A549 (cell line): ENCODE data around the gene PPP2R2C. TPM values are rescaled to one million over a fixed set of nuclear protein-coding genes. Genes with fewer than 3 reads are reported as not detected.

Experiments used
- ATAC-seq, 2 experiments: fragments of 200-7000 bp in 1 of 2; fragments of >200 bp in 1 of 2; cut with Nextera tagmentation in 1 of 2; cut with Tn5 transposase in 1 of 2; 3 replicates each; pipeline versions ENCODE4 v1.8.0 to v1.9.1; 2018 to 2020; ENCODE audit warnings: mild to moderate bottlenecking in 1 of 2, moderate library complexity in 1 of 2
- CTCF ChIA-PET: fragments of 300-600 bp; sonication (Branson Sonifier 250); formaldehyde crosslinking; extraction: SDS; loops from one replicate; lab custom pipeline; 2021; ENCODE audit warnings: antibody characterized with exemption, inconsistent platforms; lab: Yijun Ruan, JAX
- POLR2A ChIA-PET: fragments of 350-600 bp; formaldehyde crosslinking; extraction: SDS; loops from one replicate; lab custom pipeline; 2021; ENCODE audit warnings: antibody characterized with exemption, inconsistent platforms; lab: Yijun Ruan, JAX
- DNase-seq, 2 experiments: peaks; one replicate each; pipeline versions ENCODE4 v3.0.0 to v3.0.0-alpha.2; 2011 to 2016; ENCODE audit warnings: low read depth in 1 of 2, low spot score in 1 of 2
- FAIRE-seq: peaks from 2 replicates; lab custom pipeline; 2011; peaks lifted over from hg19 to GRCh38; lab: Jason Lieb, UNC
- H3K27ac ChIP-seq, 2 experiments: fragments of >200 bp; sonication (Bioruptor Twin); formaldehyde crosslinking; 3 replicates each; pipeline ENCODE4 v1.5.1; 2016 to 2017
- H3K4me1 ChIP-seq: fragments of >200 bp; sonication (Bioruptor Twin); formaldehyde crosslinking; 3 replicates; pipeline ENCODE4 v1.6.1; 2016
- H3K4me2 ChIP-seq: fragments of >200 bp; sonication (Bioruptor Twin); formaldehyde crosslinking; 3 replicates; pipeline ENCODE4 v1.6.1; 2016
- H3K4me3 ChIP-seq: fragments of >200 bp; sonication (Bioruptor Twin); formaldehyde crosslinking; 3 replicates; pipeline ENCODE4 v1.5.1; 2016
- H3K9me3 ChIP-seq: fragments of >200 bp; sonication (Bioruptor Twin); formaldehyde crosslinking; 3 replicates; pipeline ENCODE4 v1.6.1; 2016
- CEBPB ChIP-seq, 2 experiments: fragments of >200 bp in 1 of 2; sonication (Bioruptor Twin) in 1 of 2; formaldehyde crosslinking in 1 of 2; IDR thresholded peaks; 2 replicates each; pipeline ENCODE4 v1.6.1; 2012 to 2016
- CHD4 ChIP-seq: fragments of 200-600 bp; sonication (generic); IDR thresholded peaks from 2 replicates; pipeline ENCODE4 v1.6.1; 2016; ENCODE audit warnings: antibody characterized with exemption, mild to moderate bottlenecking, borderline replicate concordance
- EHMT2 ChIP-seq: fragments of 200-600 bp; sonication (generic); IDR thresholded peaks from 2 replicates; pipeline ENCODE4 v1.6.1; 2016; ENCODE audit warnings: antibody characterized with exemption, low read depth, mild to moderate bottlenecking, moderate library complexity
- FOXS1 ChIP-seq: fragments of 250-450 bp; sonication (Bioruptor Pico); IDR thresholded peaks from 2 replicates; pipeline ENCODE4 v1.5.0; 2020; ENCODE audit warnings: mild to moderate bottlenecking, moderate library complexity
- HEYL ChIP-seq: fragments of 250-450 bp; sonication (Bioruptor Pico); IDR thresholded peaks from 2 replicates; pipeline ENCODE4 v1.8.0; 2021; ENCODE audit warnings: mild to moderate bottlenecking, moderate library complexity
- HOXB13 ChIP-seq: fragments of 250-450 bp; sonication (Bioruptor Pico); IDR thresholded peaks from 2 replicates; pipeline ENCODE4 v1.5.0; 2020; ENCODE audit warnings: low read depth, mild to moderate bottlenecking, moderate library complexity
- JUN ChIP-seq, 2 experiments: fragments of >200 bp; sonication (Bioruptor Twin); formaldehyde crosslinking; IDR thresholded peaks; 2 replicates in 1 of 2; 3 replicates in 1 of 2; pipeline ENCODE4 v1.6.1; 2016 to 2017
- KDM1A ChIP-seq: fragments of 200-600 bp; sonication (generic); IDR thresholded peaks from 2 replicates; pipeline ENCODE4 v1.6.1; 2016; ENCODE audit warnings: low read depth, mild to moderate bottlenecking
- MAFK ChIP-seq: fragments of 450-650 bp; IDR thresholded peaks from 2 replicates; pipeline ENCODE4 v1.6.1; 2014; ENCODE audit not compliant: partially characterized antibody
- PHF8 ChIP-seq: fragments of 200-600 bp; sonication (generic); IDR thresholded peaks from 2 replicates; pipeline ENCODE4 v1.6.1; 2016; ENCODE audit warnings: low read depth, mild to moderate bottlenecking, antibody characterized with exemption, moderate library complexity, borderline replicate concordance
- RAD21 ChIP-seq, 2 experiments: fragments of >200 bp in 1 of 2; sonication (Bioruptor Twin) in 1 of 2; formaldehyde crosslinking in 1 of 2; IDR thresholded peaks in 1 of 2; conservative IDR thresholded peaks in 1 of 2; 2 replicates in 1 of 2; 3 replicates in 1 of 2; pipeline ENCODE4 v1.6.1; 2012 to 2018; ENCODE audit warnings: inconsistent platforms in 1 of 2
- SREBF2 ChIP-seq: fragments of 450-650 bp; IDR thresholded peaks from 2 replicates; pipeline ENCODE4 v1.6.1; 2014; ENCODE audit warnings: mild to moderate bottlenecking, moderate library complexity
- ZC3H11A ChIP-seq: fragments of 450-650 bp; IDR thresholded peaks from 2 replicates; pipeline ENCODE4 v1.6.1; 2014; ENCODE audit warnings: antibody characterized with exemption, mild to moderate bottlenecking
- ZFP36 ChIP-seq: fragments of 450-650 bp; IDR thresholded peaks from 2 replicates; pipeline ENCODE4 v1.6.1; 2014; ENCODE audit warnings: borderline replicate concordance; ENCODE audit not compliant: partially characterized antibody
- ZSCAN20 ChIP-seq: fragments of 250-450 bp; sonication (Bioruptor Pico); IDR thresholded peaks from 2 replicates; pipeline ENCODE4 v1.8.0; 2022; ENCODE audit warnings: mild to moderate bottlenecking, moderate library complexity
- WGBS: methylation state at CpG from one replicate; pipeline ENCODE4 v1.1.6; 2017; ENCODE audit errors: missing lambda C conversion rate; 5-methylcytosine and 5-hydroxymethylcytosine counted together
- polyA plus RNA-seq, 4 experiments: library from polyadenylated mRNA; depleted of rRNA in 3 of 4; stranded (reverse); fragments of >200 nt; fragmentation: RNase III in 1 of 4; extraction: RNeasy Plus Mini Kit Qiagen cat#74134 plus additional on column Dnase treatment in 1 of 4; gene quantifications; 2 replicates in 3 of 4; 3 replicates in 1 of 4; pipeline ENCODE4 v1.2.3, GENCODE V29; 2011 to 2017
- TF ChIP-seq, protein P1 (sequence below): fragments of 450-650 bp; IDR thresholded peaks from 2 replicates; pipeline ENCODE4 v1.6.1; 2014; ENCODE audit warnings: antibody characterized with exemption
- TF ChIP-seq, protein P2 (sequence below): fragments of >200 bp; sonication (Bioruptor Twin); formaldehyde crosslinking; IDR thresholded peaks from 2 replicates; pipeline ENCODE4 v1.6.1; 2016
- TF ChIP-seq, protein P3 (sequence below): fragments of >200 bp; sonication (Bioruptor Twin); formaldehyde crosslinking; IDR thresholded peaks from 3 replicates; pipeline ENCODE4 v1.6.1; 2016
- TF ChIP-seq, protein P4 (sequence below): fragments of >200 bp; sonication (Bioruptor Twin); formaldehyde crosslinking; IDR thresholded peaks from 3 replicates; pipeline ENCODE4 v1.5.1; 2016
- TF ChIP-seq, protein P5 (sequence below): IDR thresholded peaks from 2 replicates; pipeline ENCODE4 v1.6.1; 2012

Gene PPP2R2C
- polyA plus RNA-seq, 2 of the 4 experiments (the other 2 are of a cell fraction): 23.9 to 29.4 TPM

DNA sequence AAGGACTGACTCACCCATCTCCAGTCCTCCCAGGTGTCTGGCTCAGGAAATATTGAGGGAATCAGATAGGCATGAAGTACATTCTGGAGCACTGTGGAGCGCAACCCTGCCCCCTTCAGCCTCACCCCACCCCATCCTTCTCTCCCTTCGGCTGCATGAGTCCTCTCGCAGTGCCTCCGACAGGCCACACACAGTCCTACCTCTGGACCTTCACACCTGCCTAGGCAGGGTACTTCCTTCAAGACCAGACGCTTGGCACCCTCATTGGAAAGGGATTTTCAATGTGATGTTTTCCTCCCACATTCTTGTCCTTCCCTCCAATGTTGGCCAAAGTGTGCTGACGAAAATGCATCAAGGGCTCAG is 26.8 kb upstream of the PPP2R2C start (continued):
- TF ChIP-seq ZFP36 (no peak), CEBPB (IDR thresholded peaks at IDR 0.05) (no peak), ZSCAN20 (no peak), JUN (IDR thresholded peaks at IDR 0.05) (no peak), CHD4 (no peak)
- TF ChIP-seq, protein P1, sequence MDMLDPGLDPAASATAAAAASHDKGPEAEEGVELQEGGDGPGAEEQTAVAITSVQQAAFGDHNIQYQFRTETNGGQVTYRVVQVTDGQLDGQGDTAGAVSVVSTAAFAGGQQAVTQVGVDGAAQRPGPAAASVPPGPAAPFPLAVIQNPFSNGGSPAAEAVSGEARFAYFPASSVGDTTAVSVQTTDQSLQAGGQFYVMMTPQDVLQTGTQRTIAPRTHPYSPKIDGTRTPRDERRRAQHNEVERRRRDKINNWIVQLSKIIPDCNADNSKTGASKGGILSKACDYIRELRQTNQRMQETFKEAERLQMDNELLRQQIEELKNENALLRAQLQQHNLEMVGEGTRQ: no peak
- TF ChIP-seq, protein P2, sequence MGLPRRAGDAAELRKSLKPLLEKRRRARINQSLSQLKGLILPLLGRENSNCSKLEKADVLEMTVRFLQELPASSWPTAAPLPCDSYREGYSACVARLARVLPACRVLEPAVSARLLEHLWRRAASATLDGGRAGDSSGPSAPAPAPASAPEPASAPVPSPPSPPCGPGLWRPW: no peak

DNA sequence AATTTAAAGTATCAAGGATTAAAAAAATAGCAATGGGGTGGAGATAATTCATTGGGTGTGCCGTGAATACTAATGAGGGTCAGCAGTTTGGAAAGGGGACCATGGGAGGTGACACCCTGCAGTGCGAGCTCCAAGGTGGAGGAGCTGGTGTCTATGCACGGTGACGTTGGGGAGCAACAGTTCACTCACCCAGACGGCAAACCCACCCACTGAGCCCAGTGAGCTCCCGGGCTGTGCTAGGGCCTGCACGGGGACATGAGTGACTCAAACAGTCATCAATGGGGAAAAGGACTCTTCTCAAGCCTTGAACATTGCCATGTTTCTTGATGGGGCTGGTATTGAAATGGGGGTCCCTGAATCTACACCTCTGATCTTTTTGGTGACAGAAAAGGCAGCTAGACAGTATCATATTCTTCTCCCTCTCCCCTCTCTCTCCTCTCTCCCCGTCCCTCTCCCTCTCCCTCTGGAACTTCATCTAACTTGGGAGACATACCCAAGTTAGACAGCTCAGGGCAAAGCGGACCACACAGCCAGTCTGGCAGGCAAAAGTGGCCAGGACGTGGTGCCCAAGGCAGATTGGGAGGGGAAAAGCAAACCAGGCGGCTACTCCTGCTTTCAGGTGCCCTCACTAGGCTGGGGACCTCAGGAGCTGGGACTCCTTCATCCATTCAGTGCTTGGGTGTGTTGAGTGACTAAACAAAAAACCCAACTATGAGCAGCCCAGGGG is 26.3 kb upstream of the PPP2R2C start:
- no peak overlapping the region for H3K27ac ChIP-seq

DNA sequence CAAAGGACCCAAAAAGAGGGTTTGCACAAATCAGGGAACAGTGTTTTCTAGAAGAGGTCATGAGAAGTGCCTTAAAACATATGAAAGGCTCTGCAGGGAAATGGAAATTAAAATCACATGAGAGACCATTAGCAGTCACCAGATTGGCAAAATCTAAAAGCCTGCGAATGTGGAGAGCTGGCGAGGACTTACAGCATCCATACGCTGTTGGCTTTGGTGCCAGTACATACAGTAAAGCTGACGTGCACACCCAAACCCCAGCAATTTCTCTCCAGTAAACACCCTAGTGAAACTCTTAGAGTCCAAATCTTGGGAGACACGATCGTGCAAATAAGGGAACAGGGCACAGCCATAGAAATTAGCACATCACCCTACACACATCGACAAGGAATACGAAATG is 25.4 kb upstream of the PPP2R2C start:
- ATAC-seq: no peak
- Histone ChIP-seq H3K4me2 (no peak overlapping the region), H3K27ac (no peak overlapping the region), H3K4me1 (no peaks in the 10 kb centered on the region), H3K4me3 (no peak overlapping the region), H3K9me3 (no peaks in the 10 kb centered on the region)
- POLR2A ChIA-PET: no interaction called here
- no peak for FAIRE-seq
- DNase-seq: no peak
- 61% methylated on average over 8 of the region's 8 CpGs for WGBS
- TF ChIP-seq, protein P3, sequence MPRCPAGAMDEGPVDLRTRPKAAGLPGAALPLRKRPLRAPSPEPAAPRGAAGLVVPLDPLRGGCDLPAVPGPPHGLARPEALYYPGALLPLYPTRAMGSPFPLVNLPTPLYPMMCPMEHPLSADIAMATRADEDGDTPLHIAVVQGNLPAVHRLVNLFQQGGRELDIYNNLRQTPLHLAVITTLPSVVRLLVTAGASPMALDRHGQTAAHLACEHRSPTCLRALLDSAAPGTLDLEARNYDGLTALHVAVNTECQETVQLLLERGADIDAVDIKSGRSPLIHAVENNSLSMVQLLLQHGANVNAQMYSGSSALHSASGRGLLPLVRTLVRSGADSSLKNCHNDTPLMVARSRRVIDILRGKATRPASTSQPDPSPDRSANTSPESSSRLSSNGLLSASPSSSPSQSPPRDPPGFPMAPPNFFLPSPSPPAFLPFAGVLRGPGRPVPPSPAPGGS: no peak
- TF ChIP-seq, protein P4, sequence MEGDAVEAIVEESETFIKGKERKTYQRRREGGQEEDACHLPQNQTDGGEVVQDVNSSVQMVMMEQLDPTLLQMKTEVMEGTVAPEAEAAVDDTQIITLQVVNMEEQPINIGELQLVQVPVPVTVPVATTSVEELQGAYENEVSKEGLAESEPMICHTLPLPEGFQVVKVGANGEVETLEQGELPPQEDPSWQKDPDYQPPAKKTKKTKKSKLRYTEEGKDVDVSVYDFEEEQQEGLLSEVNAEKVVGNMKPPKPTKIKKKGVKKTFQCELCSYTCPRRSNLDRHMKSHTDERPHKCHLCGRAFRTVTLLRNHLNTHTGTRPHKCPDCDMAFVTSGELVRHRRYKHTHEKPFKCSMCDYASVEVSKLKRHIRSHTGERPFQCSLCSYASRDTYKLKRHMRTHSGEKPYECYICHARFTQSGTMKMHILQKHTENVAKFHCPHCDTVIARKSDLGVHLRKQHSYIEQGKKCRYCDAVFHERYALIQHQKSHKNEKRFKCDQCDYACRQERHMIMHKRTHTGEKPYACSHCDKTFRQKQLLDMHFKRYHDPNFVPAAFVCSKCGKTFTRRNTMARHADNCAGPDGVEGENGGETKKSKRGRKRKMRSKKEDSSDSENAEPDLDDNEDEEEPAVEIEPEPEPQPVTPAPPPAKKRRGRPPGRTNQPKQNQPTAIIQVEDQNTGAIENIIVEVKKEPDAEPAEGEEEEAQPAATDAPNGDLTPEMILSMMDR: no peak
- no peak for TF ChIP-seq FOXS1
- TF ChIP-seq PHF8: no peak
- no peak for TF ChIP-seq CHD4
- TF ChIP-seq KDM1A: no peak
- no peak for TF ChIP-seq ZC3H11A
- no peak for TF ChIP-seq HEYL (CRISPR knock-in tag)
- TF ChIP-seq EHMT2: no peak
- no peak for TF ChIP-seq CEBPB (IDR thresholded peaks at IDR 0.05)
- TF ChIP-seq, protein P5, sequence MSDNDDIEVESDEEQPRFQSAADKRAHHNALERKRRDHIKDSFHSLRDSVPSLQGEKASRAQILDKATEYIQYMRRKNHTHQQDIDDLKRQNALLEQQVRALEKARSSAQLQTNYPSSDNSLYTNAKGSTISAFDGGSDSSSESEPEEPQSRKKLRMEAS: no peak
- TF ChIP-seq MAFK: no peak
- TF ChIP-seq RAD21 (conservative IDR thresholded peaks at IDR 0.05 in 1 of 2, IDR thresholded peaks at IDR 0.05 in 1 of 2): no peak
- TF ChIP-seq HOXB13 (CRISPR knock-in tag): no peak
- TF ChIP-seq SREBF2: no peak
- CTCF ChIA-PET: no interaction called here

More for the DNA sequence above, 26.3 kb upstream of the PPP2R2C start:
- Histone ChIP-seq H3K4me2 (no peak overlapping the region), H3K9me3 (peaks cover under 1% of the 10 kb centered on the region; the same call in 1 of the 3 replicates), H3K4me3 (no peak overlapping the region), H3K4me1 (no peaks in the 10 kb centered on the region)
- CTCF ChIA-PET: interaction anchor here (0.5 kb wide), 1 partner anchor 51 kb away, joined by 3 read pairs; no protein-coding TSS in a partner anchor
- no peak for FAIRE-seq
- ATAC-seq: no peak
- TF ChIP-seq CEBPB (IDR thresholded peaks at IDR 0.05): no peak
- POLR2A ChIA-PET: no interaction called here
- no peak for DNase-seq
- 34% methylated on average over 11 of the region's 11 CpGs for WGBS
